ENCODE measurements around the gene ZNF330.
"Not testable (repeated sequence)": the region's sequence is repeated elsewhere in the genome, so short reads cannot be mapped to it uniquely, and the experiment has no call there.

ZNF330 gene
- total RNA-seq: 33.2 to 54.5 (median 44.6) reads per million in 4 experiments

DNA sequence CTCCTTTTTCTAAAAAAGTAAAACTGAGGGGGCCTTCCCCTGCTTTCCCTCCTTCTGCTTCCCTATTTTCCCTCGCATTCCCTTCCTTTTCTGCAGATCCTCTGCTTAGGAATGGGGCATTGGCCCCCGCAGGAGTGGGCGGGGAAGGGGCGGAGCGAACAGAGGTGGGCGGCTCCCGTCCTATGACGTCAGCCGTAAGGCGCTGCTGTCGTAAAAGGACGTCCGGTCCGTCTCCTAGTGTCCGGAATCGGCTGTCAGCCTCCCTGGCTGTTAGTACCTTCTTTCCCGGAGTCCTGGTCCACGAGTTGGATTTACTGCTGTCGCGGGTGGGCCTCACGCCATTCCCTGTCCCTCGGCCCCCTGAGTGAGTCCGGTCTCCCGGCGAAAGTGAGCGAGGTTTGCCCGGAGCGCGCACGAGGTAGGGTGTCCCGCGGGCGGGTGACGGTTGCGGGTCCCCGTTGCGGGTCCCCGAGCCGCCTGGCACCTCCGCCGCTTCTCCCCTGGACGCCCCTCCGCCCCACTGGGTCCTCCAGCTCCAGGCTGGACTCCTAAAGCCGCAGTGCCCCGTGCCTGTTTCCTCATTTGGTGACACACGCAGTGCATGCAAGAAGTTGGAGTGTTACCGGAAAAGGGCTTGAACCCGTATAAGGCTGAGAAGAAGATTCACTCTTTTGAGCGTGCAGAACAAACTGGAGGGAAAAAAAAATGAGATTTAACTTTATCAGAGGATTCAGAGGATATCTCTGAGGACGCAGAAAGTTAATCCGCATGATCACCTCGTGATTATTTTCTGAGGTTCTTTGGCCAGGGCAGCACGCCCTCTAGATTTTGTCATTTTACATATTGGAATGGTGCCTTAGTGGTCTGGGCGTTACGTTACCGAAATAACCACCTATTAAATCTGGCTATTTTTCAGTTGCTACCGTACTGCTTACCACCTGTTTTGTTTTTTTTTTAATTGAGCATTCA is at the start of gene ZNF330:
Gene ZNF330, plus strand, starts transcription at position 205 of the 969 bp plus-strand sequence. CDS start 1,477 bp downstream, outside the sequence.
- peak; percentile 81 for DNase-seq

DNA sequence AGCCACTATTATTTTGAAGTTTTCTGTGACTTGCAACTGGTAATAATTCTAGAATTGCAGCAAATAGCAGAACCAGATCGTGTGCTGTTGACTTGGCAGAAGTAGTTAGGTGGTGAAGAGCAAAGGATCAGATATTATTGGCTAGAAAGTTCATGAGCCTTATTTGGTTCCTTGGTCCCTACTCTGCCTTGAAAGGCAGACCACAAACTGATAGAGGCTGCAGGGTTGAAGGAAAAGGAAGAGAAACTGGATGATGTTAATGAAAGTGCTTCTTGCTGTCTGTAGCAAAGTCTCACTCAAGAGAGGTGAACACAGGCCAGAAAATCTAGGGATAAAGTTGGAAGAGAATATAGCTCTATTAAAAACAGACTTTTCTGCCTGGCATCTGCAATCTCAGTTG is 46.2 kb upstream of the ZNF330 start:
- DNase-seq: no peak

DNA sequence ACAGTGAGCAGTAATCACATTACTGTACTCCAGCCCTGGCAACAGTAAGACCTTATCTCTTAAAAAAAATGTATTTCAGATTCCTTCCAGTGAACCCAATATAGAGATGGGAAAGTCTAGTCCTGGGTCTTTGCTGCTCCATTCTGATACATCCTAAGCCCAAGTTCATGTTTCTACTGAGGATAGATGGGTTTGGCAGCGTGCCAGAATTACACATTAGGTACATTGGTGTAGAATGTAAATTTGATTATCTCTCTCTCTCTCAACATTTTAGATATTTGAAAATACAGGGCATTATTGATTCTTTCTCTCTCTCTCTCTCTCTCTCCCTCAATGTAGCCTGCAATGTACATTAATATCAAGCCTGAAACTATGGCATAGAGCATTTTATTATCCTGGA is 43.5 kb upstream of the ZNF330 start:
- DNase-seq: no peak

DNA sequence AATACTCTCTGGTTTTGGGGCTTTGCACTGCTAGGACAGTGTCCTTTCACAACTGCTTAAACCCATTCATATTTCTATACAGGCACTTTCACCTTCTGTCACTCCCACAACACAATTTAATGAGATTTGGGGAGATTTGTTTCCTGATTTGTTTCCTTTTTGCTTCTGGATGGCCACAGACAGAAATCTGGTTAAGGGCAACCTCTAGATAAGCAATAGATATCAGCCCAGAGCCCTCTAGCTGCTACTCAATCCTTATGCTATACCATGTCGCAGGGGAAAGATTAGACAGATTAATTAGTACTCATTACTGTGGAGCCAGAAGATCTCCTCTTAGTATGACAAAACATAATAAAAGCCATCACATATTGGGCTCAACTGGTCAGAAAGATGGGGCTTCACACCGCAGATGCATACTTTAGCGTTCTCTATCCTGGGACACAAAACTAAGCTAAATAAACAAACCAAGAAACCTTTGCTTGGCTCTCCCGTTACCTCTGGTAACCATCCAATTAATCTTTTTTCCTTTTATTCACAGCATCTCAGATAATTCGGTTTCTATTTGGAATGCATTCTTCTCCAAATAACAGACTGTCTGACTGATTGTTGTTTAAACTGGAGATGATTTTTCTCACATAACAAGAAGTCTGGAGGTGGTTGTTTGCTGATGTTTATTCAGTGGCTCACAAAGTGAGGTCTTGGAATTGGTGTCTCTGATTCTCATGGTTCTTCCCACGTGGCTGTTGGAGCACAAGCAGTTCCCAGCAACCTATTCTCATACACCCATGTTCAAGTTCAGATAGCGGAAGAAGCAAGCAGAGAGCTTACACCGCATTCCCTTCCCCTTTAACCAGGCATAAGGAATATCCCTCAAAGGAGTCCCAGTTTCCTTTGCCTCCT is 41.0 kb upstream of the ZNF330 start:
- DNase-seq: no peak

DNA sequence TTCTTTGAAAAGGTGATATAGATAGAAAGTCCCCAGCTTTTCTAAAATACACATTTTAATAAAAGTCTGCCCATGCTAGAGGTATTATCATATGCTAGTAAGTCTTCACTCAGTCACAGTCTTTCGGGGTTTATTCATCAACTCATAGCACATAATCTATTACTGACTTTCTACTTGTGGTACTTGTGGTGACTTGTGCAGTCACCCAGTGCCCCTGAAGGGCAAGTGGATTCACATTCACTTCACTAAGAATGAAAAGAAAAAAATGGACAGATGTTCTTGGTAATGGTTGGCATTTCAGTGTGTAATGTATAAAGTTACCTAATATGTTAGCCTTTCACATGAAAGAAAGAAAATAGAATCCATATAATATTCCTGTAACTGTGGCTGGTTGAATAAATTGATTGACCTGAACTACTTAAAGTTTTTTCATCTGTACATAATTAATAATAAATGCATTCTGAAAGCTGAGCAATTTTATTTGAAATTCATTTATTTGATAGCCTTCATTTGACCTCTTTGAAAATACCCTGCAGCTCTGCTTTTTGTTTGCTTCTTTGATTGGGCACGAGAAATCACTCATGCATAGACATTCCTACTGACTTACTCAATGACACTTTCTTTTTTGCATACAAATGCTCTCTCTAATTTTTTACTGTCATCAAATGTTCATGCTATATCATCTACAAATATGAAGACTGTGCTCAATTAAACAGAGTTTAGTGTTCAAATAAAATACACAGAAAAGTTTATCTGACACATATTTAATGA is 39.5 kb upstream of the ZNF330 start:
- no peak for DNase-seq

DNA sequence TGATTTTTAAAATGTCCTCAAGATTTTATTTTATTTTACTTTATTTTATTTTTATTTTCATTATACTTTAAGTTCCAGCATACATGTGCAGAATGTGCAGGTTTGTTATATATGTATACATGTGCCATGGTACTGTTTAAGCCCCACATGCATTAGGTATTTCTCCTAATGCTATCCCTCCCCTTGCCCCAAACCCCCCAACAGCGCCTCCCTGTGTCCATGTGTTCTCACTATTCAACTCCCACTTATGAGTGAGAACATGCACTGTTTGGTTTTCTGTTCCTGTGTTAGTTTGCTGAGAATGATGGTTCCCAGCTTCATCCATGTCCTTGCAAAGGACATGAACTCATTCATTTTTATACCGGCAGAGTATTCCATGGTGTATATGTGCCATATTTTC is 37.2 kb upstream of the ZNF330 start:
- DNase-seq: not testable (repeated sequence)

DNA sequence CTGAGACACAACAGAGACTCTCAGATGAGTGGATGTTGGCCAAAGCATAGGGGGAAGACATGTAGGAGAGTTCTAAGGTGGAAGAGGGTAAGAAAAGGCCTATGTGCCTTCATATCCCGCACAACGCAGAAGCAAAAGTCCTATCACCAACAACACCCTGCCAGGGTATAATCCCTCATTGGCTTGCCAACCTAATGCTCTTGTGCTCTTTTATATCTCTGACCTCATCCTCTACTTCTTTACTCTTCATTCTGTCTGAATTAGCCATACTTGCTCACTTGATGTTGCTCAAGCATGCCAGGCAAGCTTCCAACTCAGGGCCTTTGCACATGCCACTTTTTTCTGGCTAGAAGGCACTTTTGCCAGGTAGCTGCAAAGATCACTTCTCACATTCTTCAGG is 28.1 kb upstream of the ZNF330 start:
- DNase-seq: no peak

DNA sequence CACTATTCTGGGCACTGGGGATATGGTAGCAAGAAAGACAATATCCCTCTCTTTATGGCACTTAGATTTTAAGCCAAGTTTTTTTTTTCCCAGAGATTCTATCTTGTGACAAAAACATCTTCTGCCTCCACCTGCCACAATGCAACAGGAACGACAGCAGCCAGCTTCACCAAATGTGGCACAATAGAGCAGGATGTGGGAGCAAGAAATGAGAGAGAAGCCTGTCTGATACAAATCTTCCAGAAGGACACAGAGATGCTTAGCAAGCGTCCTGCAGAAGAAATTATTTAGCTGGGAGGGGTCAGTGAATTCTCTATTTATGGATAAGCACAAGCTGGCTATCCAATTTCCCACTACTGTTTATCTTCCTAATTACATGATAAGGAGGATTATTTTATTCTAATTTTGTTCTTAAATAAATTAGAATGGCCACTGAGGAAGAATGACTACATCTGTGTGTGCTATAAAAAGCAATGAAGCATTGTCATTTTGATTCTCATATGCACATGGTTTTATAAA is 27.1 kb upstream of the ZNF330 start:
- DNase-seq: no peak

DNA sequence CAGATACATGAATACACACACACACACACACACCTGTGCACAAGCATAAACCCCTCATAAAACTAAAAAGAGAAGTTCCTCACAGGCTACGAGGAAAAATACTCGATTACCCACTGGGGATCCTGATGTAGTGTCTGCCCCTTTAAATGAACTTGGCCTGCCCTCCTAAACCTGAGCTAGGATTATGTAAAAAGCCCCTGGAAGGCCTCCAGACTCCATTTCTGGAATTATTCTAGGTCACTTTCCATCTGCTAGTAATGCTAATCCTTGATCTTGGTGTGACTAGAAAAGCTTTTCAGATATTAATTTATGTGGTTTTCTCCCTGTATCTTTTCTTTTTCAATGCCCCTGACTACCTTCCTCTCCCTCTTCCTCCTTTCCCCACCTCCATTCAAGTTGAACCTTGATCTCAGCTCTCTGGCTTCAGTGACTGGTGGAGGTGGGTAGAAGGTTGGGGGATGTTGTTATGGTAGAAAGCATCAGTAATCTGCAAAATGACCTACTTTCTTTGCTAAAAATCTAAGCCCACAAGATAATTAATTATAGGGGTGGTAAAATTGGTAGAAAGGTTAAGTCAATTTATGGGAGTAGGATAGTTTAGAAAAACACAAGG is 25.5 kb upstream of the ZNF330 start:
- DNase-seq: no peak

DNA sequence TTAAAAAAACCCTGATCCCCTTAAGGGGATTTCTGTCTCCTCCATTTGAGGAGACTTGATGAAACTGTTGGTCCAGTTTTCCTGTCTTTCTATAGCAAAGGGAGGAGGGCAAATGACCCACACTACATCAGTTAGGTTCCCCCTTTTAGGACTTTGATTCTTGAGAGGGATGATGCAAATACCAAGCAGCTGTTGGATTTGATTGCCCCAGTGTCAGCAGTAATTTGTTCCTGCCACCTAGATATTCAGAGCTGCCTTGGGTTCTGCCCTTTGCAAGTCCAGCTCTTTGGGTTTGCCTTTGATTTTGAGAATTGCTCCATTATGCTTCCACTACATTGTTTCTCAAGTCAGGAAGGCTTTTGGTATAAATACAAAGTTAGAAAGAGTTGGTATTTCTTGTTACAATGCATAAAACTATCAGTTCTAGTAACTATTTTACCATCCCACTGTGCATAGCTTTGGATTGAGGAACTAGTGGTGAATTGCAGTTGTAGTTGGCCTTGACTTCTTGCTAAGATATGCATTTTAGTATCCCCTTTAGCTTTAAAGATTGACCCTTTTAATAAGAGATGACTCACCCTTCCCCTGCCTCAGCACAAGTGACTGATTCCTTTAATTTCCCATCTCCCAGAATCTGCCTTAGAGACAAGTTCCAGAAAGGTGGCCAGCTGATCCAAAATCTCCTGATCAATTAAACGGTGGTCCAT is 24.3 kb upstream of the ZNF330 start:
- DNase-seq: no peak

DNA sequence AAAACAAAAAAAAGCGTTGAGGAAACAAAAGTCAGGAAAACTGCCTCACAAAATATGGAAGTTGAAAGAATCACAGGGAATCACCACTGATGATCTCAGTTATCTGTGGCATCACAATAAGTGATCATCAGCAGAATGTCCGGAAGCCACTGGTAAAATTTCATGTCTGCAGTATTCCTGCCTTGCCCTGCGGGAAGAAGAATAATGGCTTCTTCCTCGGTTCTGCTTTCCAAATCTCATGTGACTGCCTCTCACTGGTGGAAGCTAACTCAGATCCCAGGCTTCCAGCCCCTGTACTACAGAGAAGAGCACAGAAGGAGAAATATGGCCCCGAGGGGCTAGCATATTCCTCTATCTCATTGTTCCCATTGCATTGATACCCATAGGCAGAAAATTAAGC is 12.7 kb upstream of the ZNF330 start:
- no peak for DNase-seq

DNA sequence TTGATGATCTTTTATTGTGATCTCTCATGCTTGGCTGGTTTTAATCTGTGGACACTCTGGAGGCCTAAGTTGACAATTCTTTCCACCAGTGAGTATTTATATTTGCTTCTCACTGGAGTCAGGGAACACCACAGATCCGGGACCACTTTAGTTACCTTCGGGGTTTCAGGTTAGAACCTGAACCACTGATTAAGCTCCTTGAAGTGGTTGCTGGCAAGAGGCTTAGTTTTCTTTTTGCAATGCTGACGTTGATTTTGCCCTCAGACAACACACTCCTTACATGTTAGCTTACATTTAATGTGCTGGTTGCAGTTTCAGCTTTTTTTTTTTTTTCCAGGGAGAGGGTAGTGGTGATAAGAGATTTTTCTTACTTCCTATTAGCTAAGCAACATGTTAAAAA is 10.5 kb upstream of the ZNF330 start:
- DNase-seq: no peak

DNA sequence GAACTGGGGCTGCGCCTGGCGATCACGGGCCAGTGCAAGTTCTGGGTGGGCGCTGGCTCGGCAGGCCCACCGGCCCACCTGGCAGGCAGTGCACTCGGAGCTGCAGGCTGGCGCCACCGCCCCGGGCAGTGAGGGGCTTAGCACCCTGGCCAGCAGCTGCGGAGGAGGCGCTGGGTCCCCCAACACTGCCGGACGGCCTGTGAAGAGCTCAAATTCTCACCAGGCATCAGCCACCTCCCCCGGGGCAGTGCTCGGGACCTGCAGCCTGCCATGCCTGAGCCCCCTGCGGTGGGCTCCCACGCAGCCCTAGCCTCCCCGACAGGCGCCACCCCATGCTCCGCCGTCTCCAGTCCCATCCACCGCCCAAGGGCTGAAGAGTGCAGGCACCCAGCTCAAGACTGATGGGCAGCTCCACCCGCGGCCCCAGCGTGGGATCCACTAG is 7.1 kb upstream of the ZNF330 start:
- no peak for DNase-seq

DNA sequence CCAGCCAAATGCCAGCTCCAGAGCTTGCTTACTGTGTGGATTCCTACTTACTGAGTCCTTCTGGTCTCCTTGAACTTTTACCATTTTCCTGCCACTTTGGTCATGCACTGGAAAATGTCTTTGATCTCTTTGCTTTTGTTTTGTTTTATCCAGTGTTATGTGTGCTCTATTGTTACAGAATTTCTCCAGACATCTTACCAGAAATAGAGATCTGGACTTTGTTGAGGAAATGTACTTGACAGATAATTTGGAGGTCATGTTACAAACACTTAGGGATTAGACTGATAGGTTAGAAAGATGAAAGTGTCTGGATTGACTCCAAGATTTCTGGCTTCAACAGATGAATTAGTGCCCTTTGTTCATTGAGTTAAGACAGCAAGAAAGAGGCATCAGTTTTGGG is 5.7 kb upstream of the ZNF330 start:
- DNase-seq: no peak

DNA sequence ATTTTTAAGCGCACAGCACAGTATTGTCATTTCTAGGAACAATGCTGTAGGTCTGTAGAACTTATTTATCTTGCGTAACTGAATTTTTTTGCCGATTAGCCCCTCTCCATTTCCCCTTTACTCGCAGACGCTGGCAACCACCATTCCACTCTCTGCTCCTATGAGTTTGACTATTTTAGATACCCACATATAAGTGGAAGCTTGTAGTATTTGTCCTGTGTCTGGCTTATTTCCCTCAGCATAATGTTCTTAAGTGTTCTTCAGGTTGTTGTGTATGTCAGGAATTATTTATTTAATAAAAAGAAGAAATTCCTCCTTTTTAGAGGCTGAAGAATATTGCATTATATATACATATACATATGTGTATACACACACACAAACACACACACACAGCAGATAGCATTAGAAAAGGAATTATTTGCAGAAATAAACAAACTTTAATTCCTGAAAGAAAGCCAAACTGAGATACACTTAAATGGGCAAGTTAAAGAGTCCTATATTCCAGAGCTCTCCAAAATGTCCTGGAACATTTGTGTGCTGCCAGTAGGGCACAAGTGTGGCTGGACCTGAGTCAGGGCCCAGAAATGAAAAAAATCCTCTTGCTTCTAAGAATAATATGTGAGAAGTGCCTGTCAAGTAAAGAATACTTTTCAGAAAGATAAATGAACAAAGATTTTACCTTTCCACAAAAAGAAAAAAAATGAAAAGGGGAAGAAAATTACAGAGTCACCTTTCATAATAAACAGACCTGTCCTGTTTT is 4.5 kb upstream of the ZNF330 start:
- DNase-seq: no peak

DNA sequence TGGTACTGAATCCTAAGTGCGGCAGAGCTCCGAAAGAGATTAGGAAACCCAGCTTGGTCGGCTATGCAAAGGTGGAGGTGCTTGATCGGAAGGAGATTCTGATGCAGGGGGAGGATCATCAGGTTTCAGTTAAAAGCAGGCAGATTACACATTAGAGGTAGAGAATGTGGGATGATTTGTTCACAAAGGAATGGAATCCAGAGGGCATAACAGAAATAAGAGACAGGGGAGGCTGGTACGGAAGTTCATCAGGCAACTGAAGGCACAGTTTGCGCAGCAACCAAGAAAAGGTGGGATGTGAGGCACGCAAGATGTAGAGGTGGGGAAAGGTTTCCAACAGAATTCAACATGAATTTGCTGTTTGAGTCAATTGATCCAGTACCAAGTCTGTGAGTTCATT is 424 bp upstream of the ZNF330 start:
- no peak for DNase-seq

DNA sequence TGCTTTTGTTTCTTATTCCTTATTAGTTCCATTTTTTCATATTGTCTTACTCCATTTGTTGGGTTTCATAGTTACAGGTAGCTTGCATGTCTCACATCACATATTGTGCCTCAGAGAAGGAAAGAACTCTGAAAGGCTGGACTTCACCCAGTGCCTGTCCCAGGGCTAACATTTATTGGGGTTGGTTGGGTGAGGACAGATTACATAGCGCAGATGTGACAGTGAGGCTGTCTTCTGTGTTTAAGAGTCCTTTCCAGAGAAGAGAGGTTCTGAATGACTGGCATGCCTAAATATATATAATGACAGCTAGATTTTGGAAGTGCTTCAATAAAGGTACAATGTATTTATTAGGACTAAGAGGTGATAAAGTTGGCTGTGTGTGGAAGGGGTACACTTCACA is 2.7 kb downstream of the ZNF330 start:
- DNase-seq: no peak

DNA sequence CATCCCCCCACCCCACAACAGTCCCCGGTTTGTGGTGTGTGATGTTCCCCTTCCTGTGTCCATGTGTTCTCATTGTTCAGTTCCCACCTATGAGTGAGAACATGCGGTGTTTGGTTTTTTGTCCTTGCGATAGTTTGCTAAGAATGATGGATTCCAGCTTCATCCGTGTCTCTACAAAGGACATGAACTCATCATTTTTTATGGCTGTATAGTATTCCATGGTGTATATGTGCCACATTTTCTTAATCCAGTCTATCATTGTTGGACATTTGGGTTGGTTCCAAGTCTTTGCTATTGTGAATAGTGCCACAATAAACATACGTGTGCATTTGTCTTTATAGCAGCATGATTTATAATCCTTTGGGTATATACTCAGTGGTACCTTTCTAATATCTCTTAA is 6.6 kb downstream of the ZNF330 start:
- DNase-seq: not testable (repeated sequence)

DNA sequence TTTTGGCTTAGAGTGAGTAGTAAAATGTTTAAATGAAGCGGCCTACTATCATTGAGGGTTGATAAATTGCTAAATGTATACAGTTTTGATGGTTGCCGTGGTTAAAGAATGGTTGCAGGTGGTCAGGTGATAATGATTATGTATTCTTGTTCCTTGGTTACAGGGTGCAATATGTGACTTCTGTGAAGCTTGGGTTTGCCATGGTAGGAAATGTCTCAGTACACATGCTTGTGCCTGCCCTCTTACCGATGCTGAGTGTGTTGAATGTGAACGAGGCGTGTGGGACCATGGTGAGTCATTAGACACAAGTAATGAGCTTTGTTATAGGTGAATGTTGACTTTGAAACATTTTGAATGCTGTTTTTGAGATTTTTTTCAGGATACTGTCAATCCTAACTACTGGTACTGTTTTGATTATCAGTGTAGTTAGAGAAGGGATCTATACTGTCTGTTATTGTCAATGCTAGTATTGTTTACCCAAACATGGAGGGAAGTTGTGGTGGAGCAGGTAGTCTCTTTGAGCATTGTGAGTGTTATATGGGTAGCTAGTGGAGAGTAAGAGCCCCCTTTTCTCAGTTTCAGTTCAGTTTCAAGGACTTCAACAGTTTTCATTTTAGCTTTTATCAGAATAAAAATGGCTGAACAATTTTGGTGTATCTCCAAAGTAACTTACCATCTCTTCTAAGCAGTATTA is 8.9 kb downstream of the ZNF330 start:
- DNase-seq: no peak

DNA sequence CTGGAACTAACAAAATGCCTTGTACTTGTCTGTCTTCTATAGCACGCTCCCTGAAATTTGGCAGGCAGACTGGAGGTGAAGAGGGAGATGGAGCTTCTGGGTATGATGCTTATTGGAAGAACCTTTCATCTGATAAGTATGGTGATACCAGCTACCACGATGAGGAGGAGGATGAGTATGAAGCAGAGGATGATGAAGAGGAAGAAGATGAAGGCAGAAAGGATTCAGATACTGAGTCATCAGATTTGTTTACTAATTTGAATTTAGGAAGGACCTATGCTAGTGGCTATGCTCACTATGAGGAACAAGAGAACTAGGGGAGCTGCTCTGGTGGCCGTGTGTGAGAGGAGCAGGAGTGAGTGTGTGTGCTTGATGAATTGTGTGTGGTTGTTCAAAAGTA is 13.0 kb downstream of the ZNF330 start:
- no peak for DNase-seq
